HG03108 (cell line): ENCODE measurements around the gene TBC1D22A.

Experiments
- ATAC-seq: cut with Tn5 transposase; IDR thresholded peaks from one replicate; pipeline ENCODE4 v1.9.1; 2021; ENCODE audit warnings: moderate library complexity; ENCODE audit not compliant: unreplicated experiment

TBC1D22A gene

DNA sequence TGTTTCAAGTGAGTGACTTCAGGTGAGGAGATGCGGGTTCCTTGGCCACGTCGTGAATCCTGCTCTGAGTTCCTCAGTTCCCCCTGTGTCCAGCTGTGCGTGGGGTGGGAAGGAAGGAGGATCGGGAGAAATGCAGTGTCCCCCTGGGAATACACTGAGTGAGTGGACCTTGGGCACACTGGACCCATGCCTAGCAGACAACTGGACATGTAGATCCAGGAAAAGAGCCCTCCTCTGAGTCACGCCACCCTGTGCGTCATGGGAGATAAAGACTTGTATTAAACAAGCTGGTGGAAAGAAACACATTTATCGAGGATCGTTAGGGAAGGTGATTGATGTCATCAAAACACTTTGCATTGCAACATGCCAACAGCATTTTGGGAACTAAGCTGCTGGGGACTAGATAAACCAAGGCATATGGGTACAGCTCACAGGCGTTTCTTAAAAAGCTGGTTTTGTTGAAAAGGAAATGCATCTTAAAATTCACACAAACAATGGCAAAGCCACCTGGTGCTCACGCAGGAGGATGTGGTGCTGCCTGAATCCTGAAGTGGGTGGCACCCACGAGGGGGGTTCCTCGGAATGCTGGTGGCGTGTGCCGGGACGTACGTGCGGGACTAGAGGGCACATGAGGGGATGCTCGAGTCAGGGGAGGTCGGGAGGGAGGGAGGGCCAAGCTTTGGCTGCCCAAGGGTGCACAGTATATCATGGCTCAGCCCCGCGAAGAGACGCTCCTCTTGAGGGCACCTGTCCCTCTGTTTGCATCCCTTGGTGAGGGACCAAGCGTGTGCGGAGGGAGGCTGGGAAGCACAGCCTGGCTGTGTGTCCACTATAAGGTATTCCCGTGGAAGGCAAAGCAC lies 303.5 kb downstream of the TBC1D22A start:
- no peak for ATAC-seq

DNA sequence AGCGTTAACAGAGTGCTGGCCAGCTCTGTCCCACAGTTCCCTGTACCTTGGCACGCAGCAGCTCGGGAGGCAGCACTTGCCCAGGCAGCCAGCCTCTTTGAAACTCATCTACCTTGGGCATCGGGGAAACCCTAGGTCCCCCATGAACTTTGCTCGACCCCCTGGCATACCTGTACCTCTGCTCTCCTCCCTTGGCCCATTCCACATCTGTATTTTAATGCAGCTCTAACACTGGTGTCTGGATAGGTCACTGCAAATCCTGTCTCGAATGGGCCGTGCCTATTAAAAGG lies 304.1 kb downstream of the TBC1D22A start:
- ATAC-seq, result no peak

DNA sequence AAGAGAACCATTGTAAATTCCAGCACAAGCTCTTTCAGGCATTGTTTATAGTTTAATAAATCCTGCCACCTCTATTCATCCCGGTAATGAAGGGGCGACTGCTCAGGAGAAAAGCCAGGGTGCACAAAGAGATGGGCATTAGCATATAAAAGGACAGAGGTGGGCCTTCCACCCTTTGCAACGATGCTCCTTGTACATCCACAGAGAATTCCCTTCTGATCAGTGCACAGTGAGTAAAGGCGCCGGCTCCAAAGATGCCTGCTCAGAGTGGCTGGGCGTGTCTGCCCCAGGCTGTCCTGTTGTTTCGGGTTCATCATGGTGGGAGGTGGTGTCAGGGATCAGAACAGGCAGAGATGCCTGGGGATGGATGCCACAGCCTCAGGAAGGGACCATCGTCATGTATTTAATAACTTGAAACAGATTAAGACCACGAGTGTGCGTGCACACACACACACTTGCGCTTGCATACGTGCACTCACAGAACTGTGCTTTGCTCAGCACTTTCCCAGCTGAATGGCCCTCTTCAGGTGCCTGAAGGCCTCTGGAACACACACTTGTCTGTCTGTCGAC lies 305.0 kb downstream of the TBC1D22A start:
- no peak for ATAC-seq

DNA sequence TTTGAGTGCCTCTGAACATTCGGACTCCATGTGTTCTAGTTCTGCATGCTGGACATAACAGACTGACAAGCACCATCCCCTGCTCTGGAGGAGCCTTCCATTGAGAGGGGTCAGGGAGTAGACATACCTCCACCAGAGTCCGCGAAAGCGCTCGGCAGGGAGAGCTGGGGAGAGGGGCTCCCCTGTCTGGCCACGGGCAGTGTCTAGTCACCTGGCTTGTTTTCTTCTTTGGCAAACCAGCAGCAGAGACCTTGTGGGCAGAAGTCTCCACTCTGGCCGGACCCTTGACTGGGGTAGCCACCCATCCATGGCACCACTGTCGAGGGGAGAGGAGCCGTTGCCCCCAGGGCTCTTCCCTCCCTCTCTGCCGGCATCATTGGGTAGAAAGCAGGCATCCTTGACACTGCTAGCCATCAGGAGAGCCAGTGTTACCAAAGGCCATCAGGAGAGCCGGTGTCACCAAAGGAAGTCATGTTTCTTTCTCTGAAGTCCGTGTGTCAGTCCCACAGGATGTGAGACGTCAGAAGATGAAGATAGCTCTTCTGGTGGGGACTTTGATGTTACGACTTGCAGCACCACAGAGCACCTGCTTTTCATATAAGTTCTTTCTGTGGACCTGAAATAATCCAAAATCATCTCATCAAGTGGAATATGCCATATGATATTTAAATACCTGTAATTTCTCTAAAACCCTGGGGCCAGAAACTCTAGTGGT lies 305.6 kb downstream of the TBC1D22A start:
- ATAC-seq, result no peak

DNA sequence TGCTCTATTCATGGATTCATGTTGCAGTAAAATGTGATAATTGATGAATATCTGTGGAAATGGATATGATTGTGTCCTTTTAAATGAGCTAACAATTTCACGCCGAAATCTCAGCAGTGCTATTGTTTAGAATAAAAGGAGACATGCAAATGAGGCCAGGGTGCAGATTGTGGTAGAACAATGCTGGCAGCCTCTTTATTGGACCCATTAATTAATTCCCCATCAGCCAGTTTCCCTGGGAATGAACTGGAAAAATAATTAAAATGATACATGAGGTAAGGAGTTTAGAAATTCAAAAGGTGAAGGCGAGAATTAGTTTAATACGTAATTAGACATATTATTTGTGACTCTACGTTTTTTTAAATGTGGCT lies 306.2 kb downstream of the TBC1D22A start:
- ATAC-seq, result no peak

DNA sequence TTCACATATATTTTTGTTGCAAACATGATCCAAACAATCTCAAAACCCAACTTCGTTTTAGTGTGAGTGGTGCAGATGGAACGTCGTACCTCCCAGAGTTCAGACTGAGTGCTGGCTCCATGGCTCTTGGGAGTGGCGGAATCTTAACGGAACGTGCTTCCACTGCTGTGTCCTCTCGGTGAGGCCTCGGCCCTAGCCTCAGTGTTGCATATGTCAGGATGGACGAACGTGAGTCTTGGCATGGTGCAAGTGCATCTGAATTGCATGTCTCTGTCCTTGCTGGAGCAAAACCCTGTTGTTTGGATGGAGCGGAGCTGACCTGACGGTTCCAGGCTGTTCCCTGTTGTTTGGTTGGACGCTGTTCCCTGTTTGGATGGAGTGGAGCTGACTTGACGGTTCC lies 306.8 kb downstream of the TBC1D22A start:
- ATAC-seq, result no peak

DNA sequence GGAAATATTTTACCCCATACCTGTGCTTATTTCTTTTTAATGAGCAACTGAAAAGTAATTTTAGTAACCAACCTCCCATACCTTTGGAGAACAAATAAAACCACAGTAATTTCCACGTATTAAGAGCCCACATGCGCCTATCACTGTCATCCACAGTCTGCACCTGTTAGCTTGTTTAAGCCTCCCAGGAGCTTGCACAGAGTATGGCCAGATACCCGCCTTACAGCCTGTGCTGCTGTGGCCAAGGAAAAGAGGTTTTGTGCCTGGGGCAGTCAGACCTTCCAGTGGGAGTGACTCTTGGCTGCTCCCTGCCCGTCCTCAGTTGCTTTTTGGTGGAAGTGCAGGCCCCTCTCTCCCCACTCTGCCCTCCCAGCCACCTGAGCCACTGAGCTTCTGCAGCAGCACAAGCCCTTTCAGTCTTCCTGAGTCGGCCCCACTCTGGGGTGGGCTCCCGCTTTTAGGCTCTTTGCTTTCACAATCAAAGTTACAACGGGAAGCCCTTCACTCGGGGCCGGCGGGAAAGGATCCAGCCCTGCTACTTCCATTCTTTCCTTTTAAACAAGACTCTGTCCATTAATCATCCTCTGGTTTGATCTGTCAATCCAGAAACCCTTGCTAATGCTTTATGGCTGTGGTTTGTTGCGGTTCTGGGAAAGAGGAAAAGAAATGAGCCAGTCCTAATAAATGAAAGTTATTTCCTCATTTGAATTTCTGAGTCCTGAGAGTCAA lies 308.8 kb downstream of the TBC1D22A start:
- no peak for ATAC-seq

DNA sequence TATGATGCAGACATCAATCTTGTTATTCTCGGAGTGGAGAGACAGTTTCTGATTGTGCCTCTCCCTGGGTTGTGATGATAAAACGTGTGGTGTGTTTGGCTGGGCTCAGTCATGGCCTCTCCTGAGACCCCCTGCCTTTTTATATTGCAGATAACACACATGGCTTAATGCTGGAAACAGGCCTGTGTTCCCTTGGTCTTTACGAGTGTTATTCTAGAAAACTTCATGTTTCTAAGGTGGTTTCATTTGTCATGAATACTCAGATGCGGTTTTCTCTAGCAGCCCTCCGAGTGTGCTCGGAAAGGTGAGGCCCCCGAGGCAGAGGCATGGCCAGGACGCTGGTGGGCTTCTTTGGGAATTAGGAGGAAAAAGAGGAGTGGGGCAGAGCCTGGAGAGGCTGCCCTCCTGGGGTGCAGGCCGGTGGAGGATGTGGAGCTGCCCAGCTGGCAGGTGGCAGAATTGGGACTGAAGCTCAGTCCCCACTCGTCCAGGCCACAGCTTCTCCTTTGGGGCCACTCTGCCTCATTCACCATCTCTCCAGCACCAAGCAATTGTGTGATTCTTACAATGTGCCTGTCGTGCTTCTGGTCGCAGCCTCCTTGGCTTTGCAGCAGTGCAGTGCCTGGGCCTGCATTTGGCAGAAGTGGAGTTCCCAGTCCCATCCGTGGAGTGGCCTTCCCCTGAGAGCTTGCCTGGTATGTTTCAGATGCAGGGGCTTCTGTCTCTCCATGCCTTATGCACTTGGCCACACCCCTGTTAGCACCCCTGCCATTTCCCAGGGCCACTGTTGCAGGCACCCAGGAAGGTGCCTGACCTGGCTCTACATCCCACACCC lies 309.6 kb downstream of the TBC1D22A start:
- no peak for ATAC-seq

DNA sequence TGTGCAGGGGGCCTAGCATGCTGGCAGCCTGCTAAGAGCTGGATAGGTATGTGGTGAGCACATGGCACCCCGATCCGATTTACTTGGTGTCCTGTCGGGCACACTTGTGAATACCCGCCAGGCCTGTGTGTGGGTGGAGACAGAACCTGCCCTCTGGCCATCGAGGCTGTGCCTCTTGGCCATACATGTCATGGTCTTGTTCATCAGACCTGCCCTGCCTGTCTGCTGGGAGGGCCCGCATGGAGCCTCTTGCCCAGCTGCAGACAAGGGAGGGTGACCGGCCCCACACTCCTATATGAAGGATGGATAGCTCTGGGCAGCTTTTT lies 310.2 kb downstream of the TBC1D22A start:
- ATAC-seq, result no peak

DNA sequence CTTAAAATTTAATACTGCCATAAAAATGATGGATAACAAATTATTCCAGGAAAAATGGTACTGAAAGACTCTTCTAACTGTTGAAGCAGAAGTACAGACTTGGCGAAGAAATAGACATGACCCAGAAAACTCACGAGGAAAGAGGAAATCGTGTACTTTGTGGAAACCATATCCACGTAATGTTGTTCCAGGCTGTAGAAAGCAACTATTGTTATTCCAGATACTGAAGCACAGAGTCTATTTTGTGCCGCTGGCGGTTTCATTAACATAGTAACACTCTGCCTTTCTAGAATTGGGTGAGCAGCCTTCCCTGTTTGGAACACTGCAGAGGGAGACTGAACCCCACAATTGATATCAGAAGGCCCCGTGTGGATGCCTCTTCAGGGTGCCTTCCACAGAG lies 310.6 kb downstream of the TBC1D22A start:
- no peak for ATAC-seq

DNA sequence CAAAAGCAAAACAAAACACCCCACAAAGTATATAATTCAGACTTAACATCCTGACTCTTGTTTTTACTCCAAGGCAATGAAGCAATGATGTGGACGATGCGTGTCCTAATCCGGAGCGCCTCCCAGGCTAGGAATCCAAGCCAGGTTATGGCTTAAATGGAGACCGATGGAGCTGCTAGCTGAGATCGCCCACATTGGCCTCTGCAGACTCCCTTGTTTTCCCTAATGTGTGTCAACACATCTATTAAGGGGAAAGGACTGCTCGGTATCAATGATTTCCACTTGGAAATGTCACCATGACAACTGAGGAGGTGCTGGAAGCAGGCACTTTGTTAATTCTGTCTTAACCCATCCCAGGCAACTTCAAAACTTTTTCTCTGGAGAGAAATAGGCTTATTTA lies 311.7 kb downstream of the TBC1D22A start:
- no peak for ATAC-seq

DNA sequence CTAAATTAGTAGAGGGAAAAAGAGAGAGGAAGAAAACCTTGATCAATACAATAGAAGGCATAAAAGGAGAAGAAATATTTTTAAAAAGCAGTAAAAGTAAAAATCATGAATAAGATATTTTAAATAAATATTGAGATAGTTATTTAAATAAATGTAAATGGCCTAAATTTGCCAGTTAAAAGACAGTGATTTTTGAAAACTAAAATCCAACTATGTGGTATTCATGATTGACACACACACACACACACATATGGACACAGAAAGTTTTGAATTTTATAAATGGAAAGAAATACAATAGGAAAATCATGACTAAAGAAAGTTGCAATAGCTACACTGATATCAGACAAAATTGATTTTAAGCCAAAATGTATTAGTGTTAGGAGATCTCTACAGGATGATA lies 313.1 kb downstream of the TBC1D22A start:
- no peak for ATAC-seq

DNA sequence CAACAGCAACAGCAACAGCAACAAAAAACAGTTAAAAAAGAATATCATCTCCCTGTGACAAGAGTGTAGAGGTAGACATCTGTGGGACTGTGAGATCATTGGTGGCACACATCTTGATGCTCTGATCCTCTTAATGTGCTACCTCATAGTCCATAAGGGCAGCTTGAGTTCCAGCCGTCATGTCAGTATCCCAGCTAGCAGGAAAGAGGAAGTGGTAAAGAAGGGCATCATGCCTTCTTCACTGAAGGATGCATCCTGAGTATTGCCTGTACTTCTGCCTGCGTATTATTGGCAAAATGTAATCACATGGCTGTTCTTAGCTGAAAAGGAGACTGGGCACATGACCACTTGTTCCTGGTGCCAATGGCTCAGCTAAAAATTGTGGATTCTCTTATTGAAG lies 314.3 kb downstream of the TBC1D22A start:
- ATAC-seq, result no peak

DNA sequence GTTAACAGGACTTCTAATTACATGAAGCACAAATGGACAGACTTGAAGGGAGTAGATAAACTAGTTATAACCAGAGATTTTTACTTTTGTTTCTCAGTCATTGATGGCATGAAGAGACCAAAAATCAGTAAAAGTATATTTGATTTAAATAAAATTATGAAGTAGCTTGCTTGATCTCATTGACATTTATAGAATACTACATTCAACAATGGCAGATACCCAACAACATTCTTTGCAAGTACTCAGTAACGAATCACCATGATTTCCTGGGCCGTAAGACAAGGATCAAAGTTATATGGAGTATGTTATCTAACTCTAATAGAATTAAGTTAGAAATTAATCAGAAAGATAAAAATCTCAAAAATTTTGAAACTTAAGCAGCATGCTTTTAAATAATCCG lies 317.6 kb downstream of the TBC1D22A start:
- no peak for ATAC-seq

DNA sequence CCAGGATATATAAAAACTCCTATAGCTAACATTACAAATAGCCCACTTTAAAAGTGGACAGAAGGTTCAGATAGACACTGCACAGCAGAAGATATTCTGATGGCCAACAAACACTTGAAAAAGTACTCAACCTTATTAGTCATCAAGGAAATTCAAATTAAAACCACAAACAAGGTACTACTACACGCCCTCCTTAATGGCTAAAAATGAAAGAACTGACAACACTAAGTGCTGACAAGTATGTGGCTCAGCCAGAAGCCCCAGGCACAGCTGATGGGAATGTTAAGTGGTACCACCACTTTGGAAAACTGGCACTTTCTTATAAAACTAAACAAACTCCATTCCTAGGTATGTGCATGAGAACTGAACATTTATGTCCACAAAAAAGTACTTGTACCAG lies 320.1 kb downstream of the TBC1D22A start:
- ATAC-seq, result no peak

DNA sequence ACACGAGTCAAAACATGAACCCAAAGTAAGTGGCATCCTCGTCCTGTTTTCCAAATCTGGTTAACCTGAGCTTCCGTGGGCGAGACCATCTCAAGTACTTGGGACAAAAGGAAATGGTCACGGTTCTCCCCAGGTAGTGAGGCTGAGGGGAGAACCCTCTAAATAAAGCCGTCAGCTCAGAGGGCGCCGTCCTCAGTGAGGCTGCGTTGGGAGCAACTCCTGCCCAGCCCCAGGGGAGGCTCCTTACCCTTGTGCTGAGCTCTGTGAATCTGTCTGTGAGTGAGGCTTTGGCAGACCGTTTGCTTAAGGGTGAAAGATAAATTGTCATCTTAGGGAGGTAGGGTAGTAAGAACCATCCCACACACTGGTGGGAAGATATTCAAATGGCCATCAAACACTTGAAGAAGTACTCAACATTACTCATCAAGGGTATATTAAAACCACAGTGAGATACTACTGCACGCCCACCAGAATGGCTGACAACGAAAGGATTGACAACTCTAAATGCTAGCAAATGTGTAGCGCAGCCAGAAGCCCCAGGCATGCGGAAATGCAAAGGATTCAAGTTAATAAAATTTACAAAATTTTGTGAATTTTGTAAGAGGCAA lies 321.0 kb downstream of the TBC1D22A start:
- ATAC-seq, result no peak

DNA sequence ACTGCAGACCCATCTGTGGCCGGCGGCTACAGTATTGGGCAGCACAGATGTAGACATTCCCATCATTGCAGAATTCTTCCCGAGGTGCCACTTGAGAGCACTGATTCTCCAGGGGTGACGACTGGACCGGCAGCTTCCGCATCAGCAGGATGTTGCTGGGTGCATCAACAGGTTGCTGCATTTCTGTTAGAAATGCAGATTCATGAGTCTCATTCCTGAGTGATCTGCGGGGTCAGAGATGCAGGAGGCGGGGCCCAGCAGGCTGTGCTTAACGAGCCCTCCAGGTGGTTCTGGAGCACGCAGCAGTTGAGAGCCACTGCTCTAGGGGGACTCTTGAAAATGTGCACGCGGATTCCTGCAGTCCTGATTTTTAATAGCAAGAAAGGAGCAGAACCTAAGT lies 321.8 kb downstream of the TBC1D22A start:
- no peak for ATAC-seq

DNA sequence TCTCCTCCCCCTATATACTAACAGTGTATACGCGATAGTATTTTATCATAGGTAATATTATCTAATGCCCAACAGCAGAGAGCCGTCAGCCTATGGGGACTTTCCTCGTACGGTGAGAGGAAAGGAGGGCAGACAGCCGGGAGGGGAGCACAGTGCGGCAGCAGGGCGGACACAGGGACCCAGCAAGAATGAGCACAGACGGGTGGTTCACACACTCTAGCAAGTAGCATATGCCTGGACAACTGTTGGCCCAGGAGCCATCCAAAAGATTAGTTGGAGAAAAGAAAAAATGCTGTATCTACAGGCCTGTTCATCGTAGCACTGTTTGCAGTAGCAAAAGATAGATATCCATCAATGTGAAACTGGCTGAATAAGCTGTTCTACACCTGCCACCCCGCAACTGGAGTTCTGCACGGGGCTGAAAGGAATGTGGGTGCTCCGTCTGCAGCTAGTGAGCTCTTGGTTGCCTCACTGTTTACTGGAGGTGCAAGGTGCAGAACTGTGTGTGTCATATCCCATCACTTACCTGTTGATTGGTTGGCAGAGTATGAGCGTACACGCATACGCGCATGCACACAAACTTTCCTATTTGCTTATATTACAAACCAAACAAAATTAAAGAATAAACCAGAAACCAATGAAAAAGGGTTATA lies 324.3 kb downstream of the TBC1D22A start:
- no peak for ATAC-seq

DNA sequence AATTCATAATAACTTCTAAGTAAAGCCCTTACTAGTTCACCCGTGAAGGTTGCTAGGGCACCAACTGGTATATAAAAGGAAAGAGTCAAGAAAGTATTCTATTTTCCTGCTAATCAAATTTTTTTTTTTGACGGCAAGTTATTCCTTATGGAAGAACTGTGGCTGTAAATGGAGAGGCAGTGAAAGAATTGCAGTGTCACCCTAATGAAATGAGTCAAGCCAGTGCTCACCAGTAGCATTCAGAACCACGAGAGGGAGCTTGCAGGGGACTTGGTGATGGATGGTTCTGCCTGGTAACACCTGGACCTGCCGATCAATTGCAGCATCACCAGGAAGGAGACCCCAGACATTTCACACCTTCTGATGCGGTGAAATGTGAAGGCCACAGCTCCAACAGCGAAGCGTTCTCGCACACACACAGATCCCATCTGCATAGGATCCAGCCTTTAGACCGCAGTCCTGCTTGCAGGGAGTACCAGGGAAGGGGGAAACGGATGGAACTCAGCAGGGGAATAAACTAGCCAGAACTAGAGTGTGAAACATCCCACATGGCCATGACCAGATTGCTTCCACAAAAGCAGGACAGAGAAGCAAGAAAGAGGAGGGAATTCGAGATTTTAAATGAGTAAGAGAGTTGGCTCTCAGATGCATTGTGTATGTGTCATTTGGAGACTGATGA lies 326.2 kb downstream of the TBC1D22A start:
- no peak for ATAC-seq

DNA sequence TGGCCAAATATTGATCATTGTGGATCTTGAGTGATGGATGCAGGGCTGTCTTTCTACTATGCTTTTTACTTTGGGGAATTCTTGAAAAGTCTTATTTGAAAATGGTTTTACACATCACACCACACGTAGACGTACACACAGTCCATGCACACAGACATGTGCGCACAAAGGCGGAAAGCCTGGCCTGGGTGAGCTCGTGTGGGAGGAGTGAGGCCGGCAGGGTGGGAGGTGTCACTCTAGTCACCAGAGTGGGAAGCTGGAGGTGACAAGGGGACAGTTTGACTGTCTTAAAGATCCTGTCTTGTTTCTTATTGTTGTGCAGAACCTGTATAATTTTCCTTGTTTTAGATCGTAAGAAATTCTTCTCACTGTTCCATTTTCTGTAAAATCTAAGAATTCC lies 326.9 kb downstream of the TBC1D22A start:
- ATAC-seq, result no peak
